ENCODE data around the gene SCO1.

The SCO1 gene

DNA sequence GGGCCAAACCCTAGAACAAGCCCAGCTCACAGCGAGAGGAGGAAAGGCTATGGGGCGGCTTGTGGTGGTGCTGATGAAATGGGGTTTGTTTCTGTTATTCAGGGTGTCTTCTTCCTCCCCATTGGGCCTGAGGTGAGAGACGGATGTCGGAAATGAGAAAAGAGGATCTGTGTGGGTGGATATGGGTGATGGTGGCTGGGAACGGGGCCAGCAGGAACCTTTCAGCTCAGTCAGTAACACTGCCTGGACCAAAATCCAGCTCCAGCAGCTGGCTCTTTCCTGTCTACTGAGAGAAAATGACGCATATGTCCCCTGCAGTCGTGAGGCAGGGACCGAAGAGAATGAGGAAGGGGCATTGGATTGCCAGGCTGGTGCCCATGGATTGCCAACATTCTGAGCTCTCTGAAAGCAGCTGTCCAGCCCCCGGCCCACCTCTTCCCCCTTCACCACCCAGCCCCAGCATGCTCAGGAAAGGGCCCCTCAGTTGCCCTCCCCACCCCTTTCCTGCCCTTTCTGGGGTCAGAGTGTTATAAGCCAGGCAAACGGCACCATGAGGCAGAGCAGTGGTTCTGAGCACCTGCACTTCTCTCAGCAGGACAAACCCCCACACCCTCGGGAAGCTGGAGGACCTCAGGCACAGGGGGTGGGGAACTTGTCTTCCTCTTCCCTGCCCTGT lies 44.2 kb downstream of the SCO1 start:
- Mint-ChIP-seq H3K27ac (peak overlapping the region; percentile 83), H3K27me3 (no peaks in the 10 kb centered on the region), H3K4me3 (peak overlapping the region; percentile 17), H3K9me3 (no peaks in the 10 kb centered on the region), H3K4me1 (ENCODE audit: low read depth) (peaks cover 17% of the 10 kb centered on the region), H3K36me3 (ENCODE audit: low read depth) (peaks cover 4% of the 10 kb centered on the region)

DNA sequence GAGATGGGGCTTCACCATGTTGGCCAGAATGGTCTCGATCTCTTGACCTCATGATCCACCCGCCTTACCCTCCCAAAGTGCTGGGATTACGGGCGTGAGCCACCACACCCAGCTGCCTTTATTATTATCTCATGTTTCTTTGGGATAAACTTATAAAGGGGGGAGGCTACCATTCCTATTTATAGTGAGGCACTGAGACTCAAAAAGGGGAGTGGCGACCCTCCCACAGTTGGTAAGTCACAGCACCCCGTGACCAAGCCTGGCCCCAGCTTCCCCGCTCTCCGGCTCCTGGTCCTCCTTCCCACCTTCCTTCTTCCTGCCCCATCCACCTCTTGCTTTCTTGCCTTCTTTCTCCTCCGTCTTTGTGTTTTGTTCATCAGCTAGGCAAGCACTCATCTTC lies 45.4 kb downstream of the SCO1 start:
- Mint-ChIP-seq H3K4me3 (no peak overlapping the region), H3K27ac (peak overlapping the region; percentile 21), H3K9me3 (no peaks in the 10 kb centered on the region), H3K27me3 (no peaks in the 10 kb centered on the region), H3K4me1 (ENCODE audit: low read depth) (peaks cover 17% of the 10 kb centered on the region), H3K36me3 (ENCODE audit: low read depth) (peaks cover 8% of the 10 kb centered on the region)

DNA sequence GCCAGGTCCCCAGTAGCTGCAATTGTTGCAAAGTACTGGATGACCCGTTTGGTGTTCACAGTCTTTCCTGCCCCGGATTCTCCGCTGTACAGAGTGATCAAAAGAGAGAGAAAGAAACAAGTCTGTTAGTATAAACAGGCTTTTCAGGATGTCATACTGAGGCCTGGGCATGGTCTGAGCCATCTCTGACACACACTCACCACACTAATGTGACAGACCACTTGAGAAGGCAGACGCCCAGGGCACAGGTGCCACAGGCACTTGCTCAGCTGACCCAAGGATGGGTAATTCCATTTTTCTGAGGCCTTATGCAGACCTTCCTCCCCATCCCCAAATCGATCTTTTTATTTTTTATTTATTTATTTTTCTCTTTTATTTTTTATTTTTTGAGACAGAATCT lies 47.7 kb downstream of the SCO1 start:
- no peaks in the 10 kb centered on the region for H3K9me3 Mint-ChIP-seq
- peaks cover 16% of the 10 kb centered on the region for H3K36me3 Mint-ChIP-seq (ENCODE audit: low read depth)
- no peak overlapping the region for H3K27ac Mint-ChIP-seq
- no peaks in the 10 kb centered on the region for H3K27me3 Mint-ChIP-seq
- H3K4me1 Mint-ChIP-seq (ENCODE audit: low read depth): peaks cover 17% of the 10 kb centered on the region
- H3K4me3 Mint-ChIP-seq: no peak overlapping the region

DNA sequence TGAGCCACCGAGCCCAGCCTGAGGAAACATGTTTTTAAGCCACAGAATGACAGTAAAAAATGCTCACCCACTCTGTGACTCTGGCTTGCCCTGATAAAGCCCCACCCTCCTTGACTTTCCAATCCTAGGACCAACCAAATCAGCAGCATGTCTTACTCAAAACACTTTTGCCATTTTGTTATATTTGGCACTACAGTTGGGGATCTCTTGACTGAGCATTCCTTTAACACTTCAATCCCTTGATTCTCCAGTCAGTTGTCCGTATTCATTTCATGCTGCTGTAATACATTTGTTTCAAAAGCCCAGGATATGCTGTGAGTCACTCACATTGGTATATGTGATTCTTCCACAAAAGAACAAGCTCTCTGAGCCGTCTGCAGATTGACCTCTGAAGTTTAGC lies 48.4 kb downstream of the SCO1 start:
- no peak overlapping the region for H3K4me3 Mint-ChIP-seq
- no peak overlapping the region for H3K27ac Mint-ChIP-seq
- H3K9me3 Mint-ChIP-seq: no peaks in the 10 kb centered on the region
- H3K27me3 Mint-ChIP-seq: no peaks in the 10 kb centered on the region
- peaks cover 14% of the 10 kb centered on the region for H3K4me1 Mint-ChIP-seq (ENCODE audit: low read depth)
- peaks cover 22% of the 10 kb centered on the region for H3K36me3 Mint-ChIP-seq (ENCODE audit: low read depth)

DNA sequence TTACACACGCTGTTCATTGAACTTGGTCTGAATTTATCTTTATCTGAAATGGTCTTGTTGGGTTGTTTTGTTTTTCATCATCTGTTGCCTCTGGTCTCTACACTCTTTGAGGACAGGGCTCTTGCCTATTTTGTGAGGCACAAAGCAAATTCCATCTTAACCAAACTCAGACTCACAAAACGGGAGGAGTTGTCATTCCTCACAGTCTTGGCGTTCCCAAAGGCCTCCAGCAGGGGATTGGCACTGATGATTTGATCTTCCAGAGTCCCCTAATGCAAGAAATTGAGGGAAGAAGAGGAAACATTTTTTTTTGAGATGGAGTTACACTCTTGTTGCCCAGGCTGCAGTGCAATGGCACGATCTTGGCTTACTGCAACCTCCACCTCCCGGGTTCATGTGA lies 49.0 kb downstream of the SCO1 start:
- H3K4me3 Mint-ChIP-seq: no peak overlapping the region
- H3K4me1 Mint-ChIP-seq (ENCODE audit: low read depth): peaks cover 8% of the 10 kb centered on the region
- H3K27ac Mint-ChIP-seq: no peak overlapping the region
- no peaks in the 10 kb centered on the region for H3K9me3 Mint-ChIP-seq
- H3K27me3 Mint-ChIP-seq: no peaks in the 10 kb centered on the region
- peaks cover 26% of the 10 kb centered on the region for H3K36me3 Mint-ChIP-seq (ENCODE audit: low read depth)

DNA sequence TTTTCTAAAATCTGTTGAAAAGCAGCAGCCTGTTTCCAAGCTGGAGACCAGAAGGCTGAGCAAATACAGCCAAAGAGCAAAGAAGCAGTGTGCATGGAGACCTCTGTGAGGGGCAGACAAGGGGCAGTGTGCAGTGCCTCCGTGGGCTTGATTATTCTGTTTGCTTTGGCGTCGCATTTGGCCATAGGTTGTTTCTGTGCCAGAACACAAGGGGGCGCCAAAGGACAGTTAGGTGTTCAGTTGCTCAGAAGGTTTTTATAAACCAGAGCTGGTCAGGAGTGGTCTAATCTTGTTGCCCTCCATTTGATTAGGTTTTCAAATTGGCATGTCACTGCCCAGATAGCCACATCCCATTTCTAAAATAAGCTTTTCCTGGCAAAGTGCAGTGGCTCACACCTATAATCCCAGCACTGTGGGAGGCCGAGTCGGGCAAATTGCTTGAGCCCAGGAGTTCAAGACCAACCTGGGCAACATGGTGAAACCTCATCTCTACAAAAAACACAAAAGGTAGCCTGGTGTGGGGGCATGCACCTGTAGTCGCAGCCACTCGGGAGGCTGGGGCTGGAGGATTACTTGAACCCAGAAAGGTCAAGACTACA lies 50.8 kb downstream of the SCO1 start:
- peaks cover 36% of the 10 kb centered on the region for H3K36me3 Mint-ChIP-seq (ENCODE audit: low read depth)
- H3K4me3 Mint-ChIP-seq: no peak overlapping the region
- no peaks in the 10 kb centered on the region for H3K27me3 Mint-ChIP-seq
- H3K4me1 Mint-ChIP-seq (ENCODE audit: low read depth): no peaks in the 10 kb centered on the region
- no peaks in the 10 kb centered on the region for H3K9me3 Mint-ChIP-seq
- H3K27ac Mint-ChIP-seq: no peak overlapping the region

DNA sequence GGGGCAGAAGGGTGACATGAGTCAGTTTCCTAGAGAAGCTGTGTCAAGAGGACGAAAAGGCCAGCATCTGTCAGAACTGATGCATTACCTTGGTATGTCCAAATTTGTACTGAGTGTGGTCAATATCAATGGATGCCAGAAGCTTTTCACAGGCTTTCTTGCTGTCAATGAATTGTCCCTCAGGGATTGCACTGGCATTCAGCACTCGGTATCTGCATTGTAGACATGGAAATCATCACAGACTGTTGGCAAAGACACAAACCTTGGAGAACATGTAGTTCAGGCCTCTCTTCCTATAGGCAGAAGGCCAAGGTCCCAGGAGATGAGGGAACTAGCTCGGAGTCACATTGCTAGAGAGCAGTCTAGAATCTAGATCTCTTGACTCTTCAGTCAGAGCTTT lies 56.9 kb downstream of the SCO1 start:
- Mint-ChIP-seq H3K27ac (no peak overlapping the region), H3K36me3 (ENCODE audit: low read depth) (peaks cover 70% of the 10 kb centered on the region), H3K4me3 (no peak overlapping the region)

DNA sequence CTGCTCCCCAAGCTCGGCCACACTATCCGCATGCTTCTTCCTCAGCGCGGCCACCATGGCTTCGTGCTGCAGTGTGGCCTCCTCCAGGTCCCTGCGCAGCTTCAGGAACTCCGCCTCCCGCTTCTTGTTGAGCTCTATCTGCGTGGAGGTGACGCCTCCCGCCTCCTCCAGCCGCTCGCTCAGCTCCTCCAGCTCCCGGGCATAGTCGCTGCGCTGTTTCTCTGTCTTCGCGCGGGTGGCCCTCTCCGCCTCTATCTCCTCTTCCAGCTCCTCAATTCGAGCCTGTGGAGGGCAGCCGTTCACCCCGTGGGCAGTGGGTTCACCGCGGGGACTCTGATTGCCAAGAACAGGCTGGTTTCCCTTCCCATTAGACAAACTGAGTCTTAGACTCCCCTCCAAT lies 59.2 kb downstream of the SCO1 start:
- no peaks in the 10 kb centered on the region for H3K9me3 Mint-ChIP-seq
- no peak overlapping the region for H3K27ac Mint-ChIP-seq
- H3K27me3 Mint-ChIP-seq: no peaks in the 10 kb centered on the region
- H3K4me1 Mint-ChIP-seq (ENCODE audit: low read depth): peaks cover 7% of the 10 kb centered on the region
- H3K36me3 Mint-ChIP-seq (ENCODE audit: low read depth): peaks cover 72% of the 10 kb centered on the region
- no peak overlapping the region for H3K4me3 Mint-ChIP-seq

More for the DNA sequence above, 56.9 kb downstream of the SCO1 start:
- Mint-ChIP-seq H3K4me1 (ENCODE audit: low read depth) (peaks cover 3% of the 10 kb centered on the region), H3K27me3 (no peaks in the 10 kb centered on the region), H3K9me3 (no peaks in the 10 kb centered on the region)

DNA sequence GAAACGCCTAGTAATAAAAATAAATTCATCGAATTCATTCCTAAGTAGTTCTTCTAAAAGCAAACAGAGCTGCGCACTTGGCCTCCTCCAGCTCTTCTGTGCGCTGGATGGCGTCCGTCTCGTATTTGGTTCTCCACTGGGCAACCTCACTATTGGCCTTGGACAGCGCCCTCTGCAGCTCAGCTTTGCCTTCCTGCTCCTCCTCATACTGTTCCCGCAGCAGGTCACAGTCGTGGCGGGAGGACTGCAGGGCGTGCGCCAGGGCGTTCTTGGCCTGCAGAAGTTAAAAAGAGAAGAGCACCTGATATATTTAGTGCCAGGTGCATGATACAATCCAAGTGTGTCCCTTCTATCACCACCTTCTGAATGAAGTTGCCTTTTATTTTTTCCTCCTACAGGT lies 62.0 kb downstream of the SCO1 start:
- H3K4me1 Mint-ChIP-seq (ENCODE audit: low read depth): peaks cover 7% of the 10 kb centered on the region
- H3K36me3 Mint-ChIP-seq (ENCODE audit: low read depth): peaks cover 65% of the 10 kb centered on the region
- H3K9me3 Mint-ChIP-seq: no peaks in the 10 kb centered on the region
- no peak overlapping the region for H3K27ac Mint-ChIP-seq
- no peaks in the 10 kb centered on the region for H3K27me3 Mint-ChIP-seq
- H3K4me3 Mint-ChIP-seq: no peak overlapping the region

DNA sequence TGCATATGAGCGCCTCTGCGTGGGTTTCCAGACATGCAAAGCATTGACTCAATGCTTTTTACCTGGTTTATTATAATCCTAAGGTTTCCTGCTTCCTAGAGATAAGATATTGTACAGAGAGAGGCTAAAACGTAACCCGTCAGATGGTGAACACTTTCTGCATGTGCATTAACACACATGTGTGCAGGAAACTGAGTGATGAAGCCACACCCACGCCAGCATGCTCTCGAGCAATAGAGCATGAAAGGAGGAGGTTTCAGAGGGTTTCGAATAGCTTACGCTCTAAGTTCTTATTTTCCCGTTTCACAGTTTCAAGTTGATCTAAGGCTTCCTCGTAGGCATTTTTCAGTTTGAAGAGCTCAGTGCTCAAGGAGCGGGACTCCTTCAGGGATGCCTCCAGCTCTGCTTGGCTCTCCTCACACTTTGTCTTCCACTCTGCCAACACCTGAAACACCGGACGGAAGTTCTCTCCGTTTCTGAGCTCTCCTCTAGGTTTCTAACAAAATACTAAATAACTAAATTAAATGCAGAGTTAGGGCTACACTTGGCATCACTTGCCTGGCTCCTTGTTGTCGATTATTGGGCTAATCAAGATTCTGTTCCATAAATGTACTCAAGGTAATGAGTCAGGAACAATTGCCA lies 63.5 kb downstream of the SCO1 start:
- Mint-ChIP-seq H3K4me3 (no peak overlapping the region), H3K36me3 (ENCODE audit: low read depth) (peaks cover 65% of the 10 kb centered on the region), H3K4me1 (ENCODE audit: low read depth) (peaks cover 7% of the 10 kb centered on the region), H3K27ac (no peak overlapping the region), H3K27me3 (no peaks in the 10 kb centered on the region), H3K9me3 (no peaks in the 10 kb centered on the region)

DNA sequence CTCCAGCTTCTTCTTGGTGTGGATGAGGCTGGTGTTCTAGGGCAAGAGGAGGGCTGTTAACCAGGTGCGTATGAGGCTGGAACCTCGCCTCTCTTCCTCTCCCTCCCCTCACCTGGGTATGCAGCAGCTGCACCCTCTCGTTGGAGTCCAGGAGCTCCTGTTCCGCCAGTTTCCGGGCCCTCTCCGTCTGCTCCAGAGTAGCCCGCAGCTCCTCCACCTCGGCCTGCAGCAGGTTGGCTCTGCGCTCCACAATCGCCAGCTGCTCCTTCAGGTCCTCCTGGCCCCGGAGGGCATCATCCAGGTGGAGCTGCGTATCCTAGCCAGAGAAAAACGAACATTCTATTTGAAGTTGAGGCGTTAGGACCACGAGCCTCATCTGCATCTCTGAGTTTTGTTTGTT lies 65.6 kb downstream of the SCO1 start:
- Mint-ChIP-seq H3K27me3 (no peaks in the 10 kb centered on the region), H3K36me3 (ENCODE audit: low read depth) (peaks cover 58% of the 10 kb centered on the region), H3K4me3 (no peak overlapping the region), H3K9me3 (no peaks in the 10 kb centered on the region), H3K4me1 (ENCODE audit: low read depth) (peaks cover 7% of the 10 kb centered on the region), H3K27ac (no peak overlapping the region)

DNA sequence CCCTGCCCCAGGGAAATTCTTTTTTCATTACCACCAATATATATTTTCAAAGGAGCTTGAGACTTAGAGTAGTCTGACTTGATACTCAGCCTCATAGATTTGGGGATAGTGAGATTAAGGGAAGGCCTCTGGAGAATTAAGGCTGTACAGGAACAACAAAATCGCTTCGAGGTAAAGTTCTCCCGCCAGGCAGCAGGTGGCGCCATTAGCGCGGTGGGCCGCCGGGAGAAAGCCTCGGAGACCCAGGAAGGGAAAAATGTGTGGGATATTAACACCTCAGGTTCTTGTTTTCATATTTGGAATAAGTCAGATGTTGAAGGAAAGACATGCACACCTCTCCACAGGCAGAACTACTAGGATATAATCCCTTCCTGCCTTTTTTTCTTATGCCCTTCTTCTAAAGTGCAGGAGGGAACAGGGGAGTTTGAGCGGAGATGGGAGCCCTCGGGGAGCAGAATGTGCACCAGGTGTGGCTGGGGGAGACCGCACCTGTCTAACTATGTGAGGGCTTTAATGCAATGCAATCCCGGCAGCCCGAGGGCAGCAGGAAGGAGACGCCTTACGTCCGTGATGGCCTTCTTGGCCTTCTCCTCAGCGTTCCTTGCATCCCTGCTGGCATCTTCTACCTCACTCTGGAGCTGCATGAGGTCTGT lies 66.2 kb downstream of the SCO1 start:
- Mint-ChIP-seq H3K9me3 (no peaks in the 10 kb centered on the region), H3K27ac (no peak overlapping the region), H3K4me1 (ENCODE audit: low read depth) (peaks cover 7% of the 10 kb centered on the region), H3K4me3 (no peak overlapping the region), H3K36me3 (ENCODE audit: low read depth) (peaks cover 58% of the 10 kb centered on the region), H3K27me3 (no peaks in the 10 kb centered on the region)

DNA sequence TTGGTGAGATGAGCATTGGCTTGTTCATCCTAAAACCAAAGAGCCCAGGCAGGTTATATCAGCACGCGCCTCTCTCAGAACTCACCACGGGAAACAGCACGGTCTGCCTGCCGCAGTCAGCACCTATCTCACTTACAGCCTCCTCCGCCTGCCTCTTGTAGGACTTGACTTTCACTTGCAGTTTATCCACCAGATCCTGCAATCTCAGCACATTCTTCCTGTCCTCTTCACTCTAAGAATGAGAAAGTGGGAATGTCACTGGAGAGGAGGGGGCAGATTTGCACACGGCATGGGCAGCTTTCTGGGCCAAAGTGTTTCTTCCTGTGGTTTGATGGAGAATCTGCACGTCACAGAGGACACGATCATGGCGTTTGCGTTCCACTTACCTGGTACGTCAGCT lies 67.6 kb downstream of the SCO1 start:
- Mint-ChIP-seq H3K36me3 (ENCODE audit: low read depth) (peaks cover 46% of the 10 kb centered on the region), H3K27me3 (no peaks in the 10 kb centered on the region), H3K27ac (no peak overlapping the region), H3K9me3 (no peaks in the 10 kb centered on the region), H3K4me3 (no peak overlapping the region), H3K4me1 (ENCODE audit: low read depth) (peaks cover 4% of the 10 kb centered on the region)

DNA sequence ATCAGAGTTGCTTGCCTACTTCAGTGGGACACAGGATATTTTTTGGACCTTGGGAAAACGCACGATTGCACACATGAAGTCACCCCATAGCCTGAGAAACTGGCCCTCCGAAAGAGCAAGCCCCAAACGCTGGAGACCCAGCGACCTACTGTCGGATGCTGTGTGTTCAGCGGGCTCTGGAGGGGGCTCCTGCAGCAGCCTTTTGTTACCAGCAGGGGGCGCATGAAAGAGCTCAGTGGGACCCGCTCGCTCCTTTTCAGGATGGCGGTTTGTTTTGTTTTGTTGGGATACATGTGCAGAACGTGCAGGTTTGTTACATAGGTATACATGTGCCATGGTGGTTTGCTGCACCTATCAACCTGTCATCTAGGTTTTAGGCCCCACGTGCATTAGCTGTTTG lies 68.6 kb downstream of the SCO1 start:
- H3K9me3 Mint-ChIP-seq: no peaks in the 10 kb centered on the region
- H3K4me3 Mint-ChIP-seq: no peak overlapping the region
- no peaks in the 10 kb centered on the region for H3K4me1 Mint-ChIP-seq (ENCODE audit: low read depth)
- H3K36me3 Mint-ChIP-seq (ENCODE audit: low read depth): peaks cover 42% of the 10 kb centered on the region
- H3K27ac Mint-ChIP-seq: no peak overlapping the region
- H3K27me3 Mint-ChIP-seq: no peaks in the 10 kb centered on the region

DNA sequence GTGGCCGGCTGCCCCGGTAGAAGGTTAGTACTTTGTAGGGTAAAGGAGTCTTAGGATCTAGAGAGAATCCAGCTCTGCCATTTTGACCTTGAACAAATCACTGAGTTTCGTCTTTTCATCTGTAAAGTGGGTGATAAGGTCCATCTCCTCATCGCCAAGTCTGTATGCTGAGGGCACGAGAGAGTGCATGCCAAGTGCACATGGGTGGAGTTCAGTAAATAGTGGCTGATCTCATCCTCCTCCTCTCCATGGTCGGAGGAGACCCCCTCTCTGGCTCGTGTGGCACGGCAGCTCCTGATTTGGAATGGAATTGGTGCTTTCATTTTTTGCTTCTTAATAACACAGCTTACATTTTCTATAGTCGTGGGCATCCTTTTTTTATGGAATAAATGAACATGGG lies 70.9 kb downstream of the SCO1 start:
- H3K36me3 Mint-ChIP-seq (ENCODE audit: low read depth): peaks cover 28% of the 10 kb centered on the region
- H3K9me3 Mint-ChIP-seq: no peaks in the 10 kb centered on the region
- H3K4me3 Mint-ChIP-seq: no peak overlapping the region
- H3K27me3 Mint-ChIP-seq: no peaks in the 10 kb centered on the region
- H3K27ac Mint-ChIP-seq: no peak overlapping the region
- H3K4me1 Mint-ChIP-seq (ENCODE audit: low read depth): no peaks in the 10 kb centered on the region
